IPS DF 4.7 (cell line): Measurements from ENCODE around the gene TBC1D2.
"Not testable (repeated sequence)": the region's sequence is repeated elsewhere in the genome, so short reads cannot be mapped to it uniquely, and the experiment has no call there.

Source experiments
- DNase-seq: peaks from one replicate; pipeline ENCODE4 v3.0.0-alpha.2; 2013; ENCODE audit warnings: low spot score; ENCODE audit errors: extremely low read depth

The TBC1D2 gene

DNA sequence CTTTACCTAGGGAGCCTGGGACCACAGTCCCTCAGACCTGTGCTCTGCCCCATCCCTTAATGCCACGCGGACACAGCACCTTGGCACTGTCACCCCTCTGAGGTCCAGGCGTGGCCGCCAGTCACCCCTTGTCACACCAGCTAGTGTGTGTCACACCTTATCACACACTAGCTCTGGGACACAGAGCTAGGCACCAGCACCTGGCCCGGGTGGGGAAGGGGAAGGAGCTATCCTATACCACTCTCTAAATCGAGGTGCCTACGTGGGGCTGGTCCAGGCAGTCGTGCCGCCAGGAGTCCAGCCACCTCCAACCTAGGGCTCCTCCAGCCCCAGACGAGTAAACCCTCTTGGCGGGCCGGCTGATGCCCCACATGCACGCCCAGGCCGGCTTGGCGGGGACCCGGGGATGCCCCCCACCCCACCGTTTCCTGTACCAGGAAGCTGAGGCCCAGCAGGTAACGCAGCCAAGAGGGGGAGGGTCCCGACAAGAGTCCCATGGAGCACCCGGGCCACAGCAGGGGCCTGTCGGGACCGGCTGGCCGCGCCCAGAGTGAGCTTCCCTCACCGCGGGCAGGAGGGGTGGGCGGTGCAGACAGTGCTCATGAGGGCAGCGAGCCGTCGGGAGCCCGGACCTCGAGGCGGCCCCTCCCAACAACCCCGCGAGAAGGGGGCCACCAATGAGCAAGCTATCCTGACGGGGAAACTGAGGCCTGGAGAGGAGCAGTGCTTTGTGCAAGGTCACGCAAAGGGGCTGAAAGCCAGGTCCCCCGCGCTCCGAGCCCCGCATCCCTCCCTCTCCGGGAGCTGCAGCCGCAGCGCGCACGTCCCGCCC is 63.6 kb downstream of the TBC1D2 start:
- DNase-seq, result no peak

DNA sequence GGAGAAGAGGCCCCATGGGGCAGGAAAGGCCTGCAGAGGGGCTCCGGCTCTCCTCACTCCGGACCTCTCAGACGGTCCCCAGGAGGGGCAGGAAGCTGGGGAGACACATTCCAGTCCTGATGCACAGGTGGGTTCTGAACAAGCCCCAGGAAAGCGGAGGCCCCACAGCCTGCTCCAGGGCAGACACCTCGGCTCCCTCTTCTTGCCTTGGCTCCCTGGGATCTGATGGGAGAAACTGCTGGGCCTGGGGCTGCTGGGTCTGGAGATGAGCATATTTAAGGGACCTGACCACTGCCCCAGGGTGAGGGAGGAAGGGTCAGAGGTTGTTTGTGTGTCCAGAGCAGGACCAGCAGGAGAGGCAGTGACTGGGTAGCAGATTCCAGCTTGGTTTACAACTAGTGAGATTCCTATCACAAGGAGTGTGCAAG is 64.3 kb downstream of the TBC1D2 start:
- DNase-seq, result no peak

DNA sequence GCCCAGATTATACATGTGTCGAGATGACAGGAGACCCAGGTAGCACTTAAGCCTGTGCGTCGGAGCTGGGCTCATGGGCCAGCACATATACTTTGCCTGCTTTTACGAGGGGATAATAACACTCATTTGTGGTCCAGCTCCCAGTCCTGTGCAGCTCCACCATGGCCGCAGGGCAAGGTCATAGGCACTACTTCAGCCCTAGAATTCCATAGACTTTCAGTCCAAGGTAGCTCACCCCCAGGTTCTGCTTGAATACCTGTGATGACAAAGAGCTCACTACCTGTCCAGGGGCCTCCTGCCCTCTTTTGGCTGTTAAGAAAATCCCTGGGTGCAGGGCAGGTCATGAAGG is 64.7 kb downstream of the TBC1D2 start:
- DNase-seq, result no peak

DNA sequence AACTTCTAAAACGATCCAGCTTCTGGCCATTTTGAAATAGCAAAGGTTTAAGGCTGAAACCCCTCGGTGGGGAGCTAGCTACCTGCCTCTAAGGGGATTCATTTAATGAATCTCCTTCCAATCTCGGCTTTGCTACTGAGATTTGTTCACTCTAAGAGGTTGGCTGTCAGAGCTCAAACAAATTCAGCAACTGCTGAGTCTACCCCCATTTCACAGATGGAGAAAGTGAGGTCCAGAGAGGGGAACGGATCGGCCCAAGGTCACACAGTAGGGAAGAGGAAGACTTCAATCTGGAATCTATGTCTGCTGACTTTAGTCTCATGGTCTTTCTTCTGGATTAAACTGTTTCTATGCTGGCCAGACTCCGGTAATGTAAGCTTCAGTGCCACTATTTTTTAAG is 66.0 kb downstream of the TBC1D2 start:
- no peak for DNase-seq

DNA sequence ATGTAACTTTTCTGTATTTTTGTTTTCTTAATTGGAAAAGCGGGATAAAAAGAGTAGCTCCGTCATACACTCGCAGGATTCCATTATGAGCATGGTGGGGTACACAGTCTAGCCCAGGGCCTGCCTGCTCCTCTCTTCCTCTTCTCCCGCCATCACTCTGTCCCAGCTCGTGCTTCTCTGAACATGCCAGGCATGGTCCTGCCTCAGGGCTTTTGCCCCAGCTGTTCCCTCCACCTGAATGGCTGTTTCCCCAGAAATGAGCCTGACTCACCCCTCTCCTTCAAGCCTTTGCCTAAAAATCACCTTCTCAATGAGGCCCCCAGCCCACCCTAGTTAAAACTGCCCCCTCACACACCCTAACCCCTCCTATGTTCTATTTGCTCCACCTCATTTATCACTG is 67.5 kb downstream of the TBC1D2 start:
- no peak for DNase-seq

DNA sequence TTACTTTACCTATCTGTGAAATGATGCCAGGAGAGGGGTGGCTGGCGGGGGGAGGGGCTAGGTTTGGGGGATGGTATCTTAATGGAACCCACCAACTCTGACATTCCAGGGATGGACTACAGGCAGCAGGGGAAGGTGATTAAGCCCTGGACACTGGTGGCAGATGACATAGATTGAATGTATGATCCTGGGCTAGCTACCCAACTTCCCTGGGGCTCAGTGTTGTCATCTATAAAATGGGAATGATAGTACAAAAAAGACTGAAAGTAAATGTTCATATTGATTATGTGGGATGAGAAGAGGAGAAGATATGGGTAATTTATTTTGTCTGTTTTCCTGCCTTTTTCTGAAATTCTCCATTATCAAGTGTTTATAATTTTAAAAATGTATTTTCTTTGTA is 69.2 kb downstream of the TBC1D2 start:
- no peak for DNase-seq

DNA sequence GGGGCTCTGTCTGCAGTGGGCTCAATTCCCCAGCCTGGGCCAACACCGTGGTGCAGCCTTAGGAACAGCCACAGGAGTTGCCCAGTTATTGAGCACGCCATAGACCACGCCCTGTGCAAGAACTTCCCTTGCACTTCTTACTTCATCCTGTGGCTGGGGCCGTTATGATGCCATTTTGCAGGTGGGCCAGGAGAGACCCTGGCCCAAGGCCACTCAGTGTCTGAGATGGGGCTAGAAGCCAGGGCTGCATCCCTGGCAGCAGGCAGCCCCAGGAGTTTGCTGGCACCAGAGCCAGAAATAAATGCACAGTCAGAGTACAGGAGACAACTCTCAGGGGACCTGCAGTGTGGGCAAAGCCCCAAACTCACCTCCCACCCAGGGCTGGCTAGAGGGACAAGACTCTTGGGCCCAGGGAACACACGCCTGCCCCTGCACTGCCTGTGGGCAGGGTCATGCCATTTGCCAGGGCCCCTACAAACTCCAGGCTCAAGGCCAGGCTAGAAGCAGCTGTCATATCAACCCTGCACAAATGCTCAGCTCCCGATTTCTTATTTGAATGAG is 69.8 kb downstream of the TBC1D2 start:
- no peak for DNase-seq

DNA sequence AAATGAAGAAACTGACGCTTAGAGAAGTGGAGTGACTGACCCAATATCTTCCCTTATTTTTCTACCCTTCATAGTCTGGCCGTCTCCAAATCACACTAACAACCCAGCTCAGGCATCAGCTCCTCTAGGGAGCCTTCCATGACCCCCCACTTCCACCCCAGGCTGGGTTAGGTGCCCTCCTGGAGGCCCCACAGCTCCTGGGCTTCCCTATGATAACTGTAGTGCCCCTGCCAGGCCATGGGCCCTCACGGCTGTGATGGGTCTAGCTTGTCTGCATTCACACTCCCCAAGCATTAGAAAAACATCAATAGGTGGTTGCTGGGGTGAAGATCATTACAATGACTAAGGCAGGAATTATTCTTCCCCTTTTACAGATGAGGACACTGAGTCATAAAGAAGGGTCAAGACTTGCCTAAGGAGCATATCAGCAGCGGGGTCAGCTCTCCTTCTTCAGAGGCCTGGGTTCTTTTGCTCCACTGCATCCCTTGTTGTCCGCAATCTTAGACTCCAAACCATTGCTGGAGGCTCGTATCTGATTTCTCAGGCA is 70.4 kb downstream of the TBC1D2 start:
- no peak for DNase-seq

DNA sequence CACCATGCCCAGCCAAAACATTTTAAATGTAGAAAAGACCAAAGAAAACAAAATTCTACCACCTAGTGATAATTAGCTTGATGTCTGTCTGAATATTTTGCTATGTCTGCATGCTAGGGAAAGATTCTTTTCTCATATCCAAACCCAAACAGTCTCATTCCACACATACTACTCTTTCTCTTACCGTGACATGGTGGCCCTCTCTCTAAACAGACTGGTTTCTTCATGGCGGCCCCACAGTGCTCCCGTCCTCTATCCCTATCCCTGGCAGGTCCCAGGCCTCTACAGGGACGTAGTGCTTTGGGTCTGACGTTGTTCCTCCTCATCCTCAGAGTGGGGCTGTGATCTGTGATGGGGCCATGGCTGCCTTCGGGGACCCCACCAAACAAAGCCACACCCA is 71.1 kb downstream of the TBC1D2 start:
- no peak for DNase-seq

DNA sequence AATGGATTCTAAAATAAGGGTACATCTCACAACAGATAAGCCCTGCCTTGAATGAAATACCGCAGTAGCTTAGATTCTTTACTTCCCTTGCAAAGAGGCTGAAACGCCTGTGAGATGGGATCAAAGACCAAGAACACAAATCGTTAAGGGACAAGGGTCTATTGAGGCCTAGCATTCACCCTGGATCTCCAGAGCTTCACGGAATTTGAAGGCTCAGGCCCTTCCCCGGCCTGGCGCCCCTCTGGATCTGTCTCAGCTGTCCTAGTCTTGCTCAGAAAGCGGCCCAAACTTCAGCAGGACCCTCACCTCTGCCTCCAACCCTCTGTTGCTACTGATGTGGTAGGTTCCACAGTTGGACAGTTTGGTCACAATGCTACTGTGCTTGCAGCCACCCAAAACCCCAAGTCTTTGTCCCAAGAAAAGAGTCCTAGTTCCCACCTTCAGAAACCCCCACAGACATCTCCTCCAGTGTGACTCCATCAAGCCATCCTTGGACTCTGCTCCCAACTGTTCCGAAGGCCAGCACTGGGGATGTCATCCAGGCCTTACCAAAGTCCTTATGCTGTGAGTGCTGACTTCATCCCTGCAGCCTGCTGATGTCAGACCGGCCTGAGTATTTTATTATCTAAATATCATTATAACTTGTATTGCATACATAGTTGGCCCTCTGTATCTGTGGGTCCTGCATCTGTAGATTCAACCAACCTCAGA is 72.4 kb downstream of the TBC1D2 start:
- no peak for DNase-seq

DNA sequence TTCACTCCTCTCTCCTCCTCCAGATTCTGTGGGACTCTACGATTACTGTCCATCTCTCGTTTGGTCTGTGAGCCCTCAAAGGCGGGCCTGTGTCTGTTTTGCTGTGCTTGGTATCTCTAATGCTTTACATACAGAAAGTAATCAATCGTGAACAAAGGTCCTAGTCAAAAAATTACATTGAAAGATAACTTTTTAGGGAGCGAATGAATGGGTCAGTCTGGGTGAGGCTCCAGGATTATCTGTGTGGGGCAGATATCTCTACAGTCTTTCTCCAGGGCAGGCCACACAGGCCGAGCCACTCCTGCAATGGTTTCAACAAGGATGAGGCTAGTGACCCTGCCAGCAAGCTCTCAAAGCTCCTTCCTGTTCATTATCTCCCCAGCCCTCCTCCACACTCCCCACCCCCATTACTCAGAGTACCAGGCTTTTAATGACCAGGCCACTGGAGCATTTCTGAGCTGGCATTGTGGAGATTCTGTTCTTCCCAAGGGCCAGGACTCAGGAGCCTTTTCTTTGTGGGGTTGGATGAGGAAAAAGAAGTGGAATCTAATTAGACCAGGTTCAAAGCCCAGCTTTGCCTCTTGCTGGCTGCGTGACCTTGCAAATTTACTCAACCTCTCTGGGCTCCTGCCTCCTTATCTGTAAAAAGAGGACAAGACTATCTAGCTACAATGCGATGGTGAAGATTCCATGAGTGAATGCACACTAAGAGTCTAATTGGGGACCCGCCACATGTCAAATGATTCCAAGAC is 73.2 kb downstream of the TBC1D2 start:
- no peak for DNase-seq

DNA sequence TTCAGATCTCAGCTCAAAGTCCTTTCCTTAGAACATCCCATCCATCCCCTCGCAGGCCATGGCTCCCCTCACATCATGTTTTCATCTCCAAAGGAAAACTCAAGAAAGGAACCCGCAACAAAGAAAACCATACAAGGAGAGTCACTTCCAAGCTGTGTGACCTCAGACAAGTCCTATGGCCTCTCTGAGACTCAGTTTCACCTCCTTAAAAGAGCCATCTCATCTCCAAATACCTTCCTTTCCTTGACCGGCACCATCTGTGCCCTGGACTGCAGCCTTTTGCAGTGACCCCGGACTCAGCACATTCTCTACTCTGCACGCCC is 73.7 kb downstream of the TBC1D2 start:
- DNase-seq, result no peak

DNA sequence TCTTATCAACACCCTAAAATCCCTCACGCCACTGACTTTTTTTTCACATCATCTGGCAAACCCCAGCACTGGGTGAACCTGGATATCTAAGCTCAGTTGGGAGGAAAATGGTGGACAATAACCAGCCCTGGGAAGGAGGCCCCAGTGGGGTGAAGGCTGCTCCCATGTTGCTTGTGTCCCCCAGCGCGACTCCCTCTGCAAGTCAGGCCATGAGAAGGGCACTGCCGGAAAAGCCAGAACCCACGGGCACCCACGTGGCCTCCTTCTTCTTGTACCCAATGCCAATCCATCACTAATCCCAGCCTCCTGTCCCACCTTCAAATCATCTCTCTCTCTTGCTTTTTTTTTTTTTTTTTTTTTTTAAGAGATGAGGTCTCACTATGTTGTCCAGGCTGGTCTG is 74.5 kb downstream of the TBC1D2 start:
- DNase-seq, result no peak

DNA sequence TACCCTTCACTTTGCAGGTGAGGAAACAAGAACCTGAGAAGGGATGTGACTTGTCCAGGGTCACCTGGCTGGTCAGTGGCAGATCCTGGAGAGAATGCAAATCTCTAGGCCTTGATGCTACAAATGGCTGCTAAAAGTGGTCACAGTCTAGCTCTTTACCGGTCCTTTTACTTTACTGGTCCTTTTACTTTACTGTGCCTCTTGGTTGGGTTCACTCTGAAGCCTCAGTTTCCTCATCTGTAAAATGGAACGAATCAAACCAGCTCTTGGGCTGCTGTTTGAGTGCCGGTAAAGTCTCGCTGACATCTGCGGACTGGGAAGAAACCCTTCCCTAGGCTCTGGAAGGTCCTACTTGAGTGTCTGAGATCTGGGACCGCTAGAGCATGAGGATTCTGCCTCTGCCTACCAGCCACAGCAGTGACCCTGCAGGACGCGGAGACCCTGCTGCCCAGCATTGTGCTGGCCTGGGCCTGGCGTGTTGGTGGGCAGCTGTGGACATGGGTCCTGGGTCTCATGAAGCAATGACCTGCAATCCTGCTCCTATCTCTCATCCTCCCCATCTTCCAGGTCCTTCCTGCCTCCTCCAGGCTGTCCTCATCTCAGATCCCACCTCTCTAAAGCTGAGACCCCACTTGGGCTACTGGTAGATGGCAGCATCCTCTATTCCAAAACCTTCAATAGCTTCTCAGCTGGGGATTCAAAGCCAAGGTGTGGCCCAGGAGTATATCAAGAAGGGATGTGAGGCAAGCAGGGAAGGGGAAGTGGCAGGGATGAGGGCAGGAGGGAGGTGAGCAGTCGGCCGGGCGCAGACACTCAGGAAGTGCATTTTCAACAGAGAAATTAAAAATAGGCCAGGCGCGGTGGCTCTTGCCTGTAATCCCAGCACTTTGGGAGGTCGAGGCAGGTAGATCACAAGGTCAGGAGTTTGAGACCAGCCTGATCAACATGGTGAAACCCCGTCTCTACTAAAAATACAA is 76.3 kb downstream of the TBC1D2 start:
- no peak for DNase-seq

DNA sequence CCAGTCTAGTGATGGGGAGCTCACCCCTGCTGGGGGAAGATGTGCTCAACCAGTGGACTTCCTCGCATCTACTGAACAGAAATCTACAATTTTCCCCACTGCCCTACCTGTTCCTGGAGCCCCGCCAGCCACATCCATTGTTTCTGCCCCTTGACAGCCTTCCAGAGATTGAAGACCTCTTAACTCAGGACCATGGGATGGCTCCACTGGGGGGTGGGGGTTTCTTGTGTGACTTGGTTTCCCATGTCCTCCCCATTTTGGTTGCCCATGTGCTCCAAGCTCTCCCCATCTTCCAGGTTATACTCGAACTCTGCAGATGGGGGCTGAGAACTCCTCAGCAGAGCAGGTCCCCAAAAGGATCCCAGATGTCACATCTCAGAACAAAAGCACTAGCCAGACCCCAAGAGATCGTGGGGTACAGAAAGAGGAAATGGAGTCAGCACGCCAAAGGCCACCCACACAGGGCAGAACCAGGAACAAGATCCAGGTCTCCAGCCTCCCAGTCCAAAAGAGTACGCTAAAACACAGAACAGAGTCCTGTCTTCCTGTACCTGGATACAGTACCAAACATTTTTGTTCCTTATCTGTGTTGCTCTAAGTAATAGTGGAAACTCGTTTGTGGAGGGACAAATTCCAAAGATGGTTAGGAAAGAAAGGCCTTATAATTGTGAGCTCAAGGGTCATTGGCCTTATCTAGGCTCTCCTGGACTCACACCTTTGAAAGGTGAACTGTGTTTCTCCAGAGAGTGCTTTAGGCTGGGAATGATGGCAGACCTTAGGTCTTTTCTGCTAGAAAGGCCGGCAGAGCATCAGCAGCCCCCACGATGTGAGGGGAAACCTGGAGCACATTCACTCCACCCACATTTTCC is 78.8 kb downstream of the TBC1D2 start:
- no peak for DNase-seq

DNA sequence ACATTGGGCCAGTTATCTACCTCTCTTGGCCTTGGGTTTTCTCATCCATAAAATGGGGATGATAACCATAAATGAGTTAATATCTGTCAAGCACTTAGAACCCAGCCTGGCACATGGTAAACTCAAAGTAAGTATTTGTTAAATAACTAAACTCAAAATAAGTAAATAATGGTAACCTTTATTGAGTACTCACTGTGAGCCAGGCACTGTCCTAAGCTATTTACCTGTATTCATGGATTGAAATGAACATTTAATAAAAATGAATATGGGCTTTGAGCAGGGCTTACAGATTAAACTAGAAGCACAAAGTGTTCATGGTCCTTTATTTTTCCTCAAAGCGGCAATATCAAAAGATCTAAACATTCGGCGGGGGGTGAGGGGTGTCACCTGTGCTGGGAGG is 79.7 kb downstream of the TBC1D2 start:
- no peak for DNase-seq

DNA sequence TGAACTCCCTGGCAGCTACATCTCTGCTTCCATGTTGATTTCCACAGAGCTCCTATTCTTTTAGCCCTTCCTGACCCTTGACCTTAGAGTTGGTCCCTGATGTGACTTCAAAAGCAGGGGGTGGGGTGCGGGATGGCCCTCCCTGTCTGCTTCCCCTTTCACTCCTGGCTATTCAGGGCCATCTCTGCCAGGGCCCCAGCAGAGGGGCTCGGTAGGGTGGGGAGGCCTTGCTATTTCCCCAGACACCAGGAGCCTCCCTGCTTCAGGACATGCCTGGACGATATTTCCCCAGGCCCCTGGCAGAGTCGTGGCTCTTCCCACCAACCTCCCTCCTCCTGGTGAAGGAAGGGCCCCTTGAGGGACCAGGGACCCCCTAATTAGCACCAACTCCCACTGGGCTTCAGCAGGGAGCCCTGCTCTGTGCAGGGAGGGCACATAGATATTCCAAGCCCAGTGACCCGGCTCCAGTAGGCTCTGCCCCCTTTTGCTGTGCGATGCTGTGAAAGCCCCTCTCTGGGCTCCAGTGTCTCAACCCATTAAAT is 80.3 kb downstream of the TBC1D2 start:
- DNase-seq, result no peak

DNA sequence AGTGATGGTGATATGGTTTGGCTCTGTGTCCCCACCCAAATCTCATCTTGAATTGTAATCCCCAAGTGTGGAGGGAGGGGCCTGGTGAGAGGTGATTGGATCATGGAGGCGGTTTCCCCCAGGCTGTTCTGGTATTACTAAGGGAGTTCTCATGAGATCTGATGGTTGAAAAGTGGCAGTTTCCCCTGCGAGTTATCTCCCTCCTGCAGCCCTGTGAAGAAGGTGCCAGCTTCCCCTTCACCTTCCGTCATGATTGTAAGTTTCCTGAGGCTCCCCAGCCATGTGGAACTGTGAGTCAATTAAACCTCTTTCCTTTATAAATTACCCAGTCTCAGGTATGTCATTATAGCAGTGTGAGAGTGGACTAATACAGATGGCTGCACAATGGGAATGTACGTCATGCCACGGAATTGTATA is 80.9 kb downstream of the TBC1D2 start:
- DNase-seq, result not testable (repeated sequence)

DNA sequence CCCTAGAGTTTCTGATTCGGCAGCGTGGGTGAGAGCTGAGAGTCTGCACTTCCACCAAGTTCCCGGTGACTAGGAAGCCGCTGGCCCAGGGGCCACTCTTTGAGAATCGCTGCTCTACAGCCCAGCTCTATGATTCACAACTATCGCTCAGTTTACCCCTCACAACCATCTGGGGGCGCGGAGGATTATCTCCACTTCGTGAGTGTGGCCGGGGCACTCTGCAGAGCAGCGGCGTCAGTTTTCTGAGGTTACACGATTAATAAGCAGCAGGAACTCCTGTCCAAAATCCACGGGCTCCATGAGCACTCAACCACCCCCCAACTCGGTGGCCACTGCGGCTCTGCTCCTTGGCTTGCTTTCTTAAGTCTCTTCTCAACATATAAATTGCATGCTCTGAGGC is 82.3 kb downstream of the TBC1D2 start:
- no peak for DNase-seq
